Forelimb muscle (tissue), 1 donor: ENCODE data around the gene MAPKBP1. TPM values are rescaled to one million over a fixed set of nuclear protein-coding genes. Genes with fewer than 3 reads are reported as not detected.

ENCODE experiments used
- DNase-seq: peaks from one replicate; pipeline ENCODE4 v3.0.0-alpha.2; 2013; ENCODE audit warnings: low read depth
- polyA plus RNA-seq: library from polyadenylated mRNA; unstranded; fragments of 120-200 nt; gene quantifications from one replicate; pipeline ENCODE4 v1.2.1, GENCODE V29; 2013; ENCODE audit not compliant: insufficient read length

MAPKBP1 gene
- polyA plus RNA-seq, 1 donor, result 11.1 TPM

DNA sequence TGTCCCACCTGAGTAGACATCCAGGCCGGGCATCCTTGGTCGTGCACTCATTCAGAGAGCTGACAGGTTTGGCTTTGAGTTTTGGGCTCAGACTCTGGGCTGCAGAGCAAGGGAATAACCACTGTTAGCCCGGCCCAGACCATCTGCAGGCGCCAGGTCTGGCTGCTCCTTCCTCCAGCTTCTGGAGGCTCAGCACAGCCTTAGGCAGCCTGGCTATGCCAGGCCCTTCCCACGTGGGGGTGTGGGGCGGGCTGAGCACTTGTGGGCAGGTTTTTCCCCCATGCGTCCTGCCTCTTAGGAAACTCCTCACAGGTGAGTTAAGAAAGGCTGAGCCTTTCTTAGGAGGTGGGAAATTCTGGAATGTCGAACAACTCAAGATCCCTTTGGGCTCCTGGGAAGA is 75.6 kb downstream of the MAPKBP1 start:
- DNase-seq, result no peak

DNA sequence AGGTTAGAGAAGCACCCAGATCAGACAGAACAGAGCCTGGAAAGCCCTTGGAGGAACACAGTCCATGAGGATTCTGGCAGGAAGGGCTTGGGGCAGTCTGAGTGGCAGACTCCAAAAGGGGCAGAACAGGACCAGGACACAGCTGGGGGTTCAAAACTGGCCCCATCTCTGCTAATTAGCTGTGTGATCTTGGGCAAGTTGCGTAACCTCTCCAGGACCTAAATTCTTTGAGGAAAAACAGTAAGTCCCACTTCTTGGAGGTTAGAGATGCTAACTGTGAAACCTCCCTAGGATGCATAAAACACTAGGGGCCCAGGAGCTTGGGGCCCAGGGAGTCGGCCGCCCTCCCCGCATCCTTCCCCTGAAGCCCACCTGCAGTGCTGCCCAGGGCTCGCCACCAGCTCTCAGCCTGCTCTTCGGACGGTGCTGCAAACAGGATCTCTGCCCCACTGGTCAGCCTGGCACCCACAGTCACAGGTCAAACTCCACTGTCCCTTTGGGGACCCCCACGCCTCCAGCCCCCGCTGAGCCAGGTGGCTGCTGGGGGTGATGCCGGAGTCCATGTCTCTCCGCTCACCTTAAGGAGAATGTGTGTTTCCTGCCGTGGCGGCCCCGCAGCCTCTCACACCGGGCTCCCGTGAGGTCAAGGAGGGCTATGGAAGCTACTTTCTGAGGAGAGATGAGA is 76.3 kb downstream of the MAPKBP1 start:
- DNase-seq, result no peak

DNA sequence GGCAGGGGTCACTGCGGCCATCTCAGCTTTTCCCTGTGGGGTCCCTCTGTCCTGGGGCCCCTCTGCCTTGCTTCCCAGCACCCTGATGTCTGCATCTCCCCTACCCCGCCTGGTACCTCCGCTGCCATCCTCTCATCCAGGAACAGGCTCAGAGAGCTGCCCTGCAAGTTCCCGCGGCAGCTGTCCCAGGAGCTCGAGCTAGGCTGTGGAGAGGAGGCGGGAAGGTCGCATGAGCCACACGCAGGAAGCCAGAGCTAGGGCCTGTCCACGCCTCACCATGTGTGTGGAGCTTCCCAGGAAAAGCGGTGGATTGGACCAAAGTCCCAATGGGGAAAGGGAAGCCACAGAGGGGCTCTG is 76.9 kb downstream of the MAPKBP1 start:
- no peak for DNase-seq

DNA sequence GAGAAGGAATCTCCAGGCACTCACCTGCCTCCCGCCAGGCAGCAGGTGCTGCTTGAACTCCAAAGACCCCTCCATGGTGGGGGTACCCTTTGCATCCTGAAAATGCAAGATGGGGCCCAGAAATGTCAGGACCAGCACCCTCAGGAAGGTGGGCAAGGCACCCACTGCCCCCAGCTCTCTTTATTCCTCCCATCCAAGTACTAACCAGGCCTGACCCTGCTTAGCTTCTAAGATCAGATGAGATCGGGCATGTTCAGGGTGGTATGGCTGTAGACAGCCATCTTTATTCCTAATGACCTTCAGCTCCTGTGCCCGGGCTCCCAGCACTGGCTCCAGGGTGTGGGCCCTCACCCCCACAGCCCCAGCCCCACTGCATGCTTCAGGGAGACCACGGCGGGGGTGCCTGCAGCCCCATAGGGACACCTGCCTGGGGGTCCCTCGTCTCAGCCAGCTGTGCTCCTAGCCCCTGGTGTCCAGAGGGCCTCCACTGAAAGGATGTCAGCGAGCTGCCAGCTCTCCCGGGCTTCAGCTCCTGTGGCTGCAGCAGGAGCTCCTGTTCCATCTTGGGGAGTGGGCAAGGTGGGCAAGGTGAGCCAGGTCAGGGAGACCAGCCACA is 77.6 kb downstream of the MAPKBP1 start:
- DNase-seq, result no peak

DNA sequence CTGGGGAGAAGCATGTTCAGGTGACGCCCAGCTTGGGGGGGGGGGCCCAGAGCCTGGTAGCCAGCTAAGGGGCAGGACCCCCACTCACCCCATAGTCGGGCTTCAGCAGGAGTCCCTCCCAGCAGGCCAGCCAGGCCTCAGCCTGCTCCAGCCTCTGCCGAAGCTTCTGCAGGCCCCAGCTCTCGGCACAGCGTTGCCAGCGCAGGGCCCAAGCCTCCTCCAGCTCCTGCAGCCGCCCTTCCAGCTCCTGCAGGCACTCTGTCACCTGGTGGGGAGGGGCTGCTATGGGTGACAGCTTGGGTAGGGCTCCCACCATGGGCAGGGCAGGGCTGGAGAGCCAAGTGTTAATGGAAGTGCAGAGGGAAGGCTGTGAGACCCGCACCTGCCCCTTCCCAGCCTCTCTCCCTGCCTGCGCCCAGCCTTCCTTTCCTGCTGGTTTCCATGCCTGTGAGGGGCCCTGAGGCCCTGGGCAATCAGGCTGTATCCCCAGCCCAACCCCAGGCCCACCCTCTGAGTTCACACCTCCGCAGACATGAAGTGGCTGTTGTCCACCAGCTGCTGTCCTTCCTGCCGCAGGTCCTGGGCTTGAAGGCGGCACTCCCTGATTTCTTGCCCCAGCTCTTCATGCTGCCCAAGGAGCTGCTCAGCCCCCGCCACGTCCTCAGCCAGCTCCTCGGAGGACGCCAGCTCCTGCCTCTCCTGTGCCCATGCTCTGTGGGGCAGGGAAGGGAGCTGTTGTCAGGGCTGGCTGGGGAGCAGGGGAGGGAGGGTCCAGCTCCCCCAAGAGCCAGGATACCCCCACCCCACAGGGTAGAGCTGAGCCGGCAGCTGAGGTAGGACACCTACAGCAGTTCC is 78.7 kb downstream of the MAPKBP1 start:
- DNase-seq, result no peak

DNA sequence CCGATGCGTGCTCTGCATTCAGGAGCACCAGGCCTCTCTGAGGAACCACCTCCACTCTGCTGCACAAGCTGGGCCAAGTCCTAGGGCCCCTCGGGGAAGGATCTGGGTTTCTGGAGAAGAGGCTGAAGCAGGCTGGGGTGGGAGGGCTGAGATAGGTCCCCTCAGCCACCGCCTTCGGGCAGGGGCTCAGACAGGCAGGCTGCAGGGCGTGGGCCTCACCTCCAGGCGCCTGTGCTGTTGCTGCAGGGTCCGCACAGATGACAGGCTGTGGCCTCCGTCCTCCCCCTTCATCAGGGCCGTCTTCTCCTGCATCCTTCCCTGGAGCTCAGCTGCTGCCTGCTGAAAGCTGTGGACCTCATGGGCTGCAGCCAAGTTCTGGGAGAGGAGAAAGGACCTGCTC is 79.5 kb downstream of the MAPKBP1 start:
- no peak for DNase-seq

DNA sequence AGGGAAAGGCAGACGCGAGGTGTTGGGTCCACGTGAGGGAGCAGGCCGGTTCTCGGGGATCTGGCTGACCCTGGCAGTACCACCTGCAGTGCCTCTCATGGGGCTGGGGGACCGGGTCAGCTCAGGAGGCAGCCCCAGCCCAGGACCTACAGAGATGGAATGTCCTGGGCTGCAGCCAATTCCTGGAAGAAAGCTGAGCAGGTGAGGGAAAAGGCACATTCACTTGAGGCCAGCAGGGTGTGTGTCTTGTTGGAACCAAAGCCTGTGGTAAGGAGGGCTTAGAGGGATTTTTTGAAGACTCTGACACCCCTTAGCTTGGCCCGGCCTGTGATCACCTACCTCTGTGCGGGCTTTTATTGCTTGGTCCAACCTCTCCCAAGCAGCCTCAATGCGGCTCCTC is 80.2 kb downstream of the MAPKBP1 start:
- DNase-seq, result no peak

DNA sequence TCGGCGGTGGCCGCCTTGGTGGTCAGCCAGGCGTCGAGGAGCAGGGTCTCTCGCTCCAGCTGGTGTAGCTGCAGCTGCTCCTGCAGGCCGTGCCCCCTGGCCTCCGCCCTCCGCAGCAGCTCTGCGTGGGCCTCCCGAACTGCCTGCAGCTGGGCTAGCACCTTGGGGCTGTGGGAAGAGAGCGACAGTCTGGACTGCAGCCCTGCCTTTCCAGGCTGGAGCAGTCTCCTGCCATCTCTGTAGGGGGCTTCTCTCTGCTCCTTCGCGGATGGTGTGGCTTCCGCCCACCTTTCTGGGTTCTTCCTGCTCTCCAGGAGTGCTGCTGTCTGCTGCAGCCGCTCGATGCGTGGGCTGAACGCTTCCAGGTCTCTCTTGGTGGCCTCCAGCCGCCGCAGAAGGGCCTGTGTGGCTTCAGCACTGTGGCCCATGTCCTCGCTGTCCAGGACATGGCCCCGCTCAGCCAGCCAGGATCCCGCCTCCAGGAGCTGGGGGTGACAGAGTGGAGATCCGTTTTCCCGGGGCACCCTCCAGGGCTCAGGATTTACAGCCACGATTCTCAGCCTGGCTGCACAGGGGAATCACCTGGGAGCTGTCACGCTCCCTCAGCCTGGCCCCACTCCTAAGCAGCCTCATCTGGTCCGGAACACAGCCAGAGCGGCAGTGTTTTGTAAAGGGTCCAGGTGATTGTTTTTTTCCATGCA is 81.1 kb downstream of the MAPKBP1 start:
- DNase-seq, result no peak

DNA sequence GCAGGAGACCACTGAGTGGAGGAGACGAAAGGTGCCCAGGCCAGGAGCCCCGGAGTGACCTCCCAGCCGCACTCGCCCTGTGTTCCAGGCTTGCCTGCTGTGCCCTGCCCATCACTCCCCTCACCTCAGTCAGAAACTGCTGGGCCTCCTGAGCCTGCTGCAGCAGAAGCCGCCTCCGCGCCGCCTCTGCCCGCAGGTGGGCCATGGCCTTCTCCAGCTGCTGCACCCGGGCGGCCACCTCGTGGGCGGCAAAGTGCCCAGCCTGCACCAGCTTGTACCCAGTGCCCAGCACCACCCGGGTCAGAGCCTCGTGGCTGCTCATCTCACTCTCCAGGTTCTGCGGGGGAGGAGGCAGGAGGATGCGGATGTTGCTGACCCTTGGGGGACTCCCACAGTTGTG is 82.0 kb downstream of the MAPKBP1 start:
- no peak for DNase-seq

DNA sequence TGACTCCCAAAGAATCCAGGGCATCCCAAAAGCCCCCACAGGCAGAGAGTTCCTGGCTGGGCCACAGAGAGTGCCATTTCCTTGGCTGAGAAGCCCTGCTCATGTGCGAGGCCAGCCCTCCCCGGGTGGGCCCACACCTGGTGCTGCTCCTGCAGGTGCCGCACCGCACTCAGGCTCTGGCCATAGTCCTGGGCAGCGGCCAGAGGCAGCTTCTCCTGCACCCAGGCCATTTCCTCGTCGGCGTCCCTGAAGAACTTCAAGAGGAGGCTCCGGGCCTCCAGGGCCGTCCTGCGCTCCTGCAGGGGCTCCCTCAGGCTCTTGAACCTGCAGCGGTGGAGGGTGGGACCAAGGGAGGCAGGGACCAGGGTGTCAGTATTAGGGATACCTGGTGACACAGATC is 82.4 kb downstream of the MAPKBP1 start:
- no peak for DNase-seq

DNA sequence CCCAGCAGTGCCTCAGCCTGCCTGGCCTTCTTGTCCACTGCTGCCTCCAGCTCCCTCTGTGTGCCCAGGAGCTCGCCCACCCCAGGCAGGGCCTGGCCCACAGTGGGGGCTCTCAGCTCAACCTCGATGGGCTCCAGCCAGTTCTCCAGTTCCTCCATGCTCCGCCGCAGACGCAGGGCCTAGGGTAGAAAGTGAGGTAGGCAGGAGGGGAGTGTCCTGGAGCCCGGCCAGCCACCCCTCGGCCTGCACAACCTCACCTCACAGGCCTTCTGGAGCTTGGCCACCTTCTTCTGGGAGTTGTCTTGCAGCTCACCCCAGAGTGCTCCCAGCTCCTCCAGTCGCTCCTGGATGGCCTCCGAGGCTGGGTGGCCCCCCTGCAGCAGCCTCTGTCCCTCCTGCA is 83.0 kb downstream of the MAPKBP1 start:
- no peak for DNase-seq

DNA sequence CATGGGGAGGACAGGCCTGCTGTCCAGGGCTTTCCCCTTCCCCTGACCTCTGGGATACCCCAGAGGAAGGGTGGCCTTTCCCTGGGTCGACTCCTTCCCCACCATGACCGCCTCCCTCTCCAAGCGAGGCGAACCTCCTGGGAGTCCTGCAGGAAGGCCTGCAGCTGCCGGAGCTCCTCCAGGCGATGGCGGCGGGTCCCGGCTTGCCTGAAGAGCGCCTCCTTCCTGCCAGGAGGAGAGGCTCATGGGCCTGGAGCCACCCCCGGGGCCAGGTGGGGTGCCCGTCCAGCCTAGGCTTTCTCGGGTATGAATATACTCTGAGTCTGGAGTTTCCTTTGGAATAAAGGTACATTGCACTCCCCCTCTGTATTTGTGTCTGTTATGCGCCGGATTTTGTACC is 84.5 kb downstream of the MAPKBP1 start:
- DNase-seq, result no peak

DNA sequence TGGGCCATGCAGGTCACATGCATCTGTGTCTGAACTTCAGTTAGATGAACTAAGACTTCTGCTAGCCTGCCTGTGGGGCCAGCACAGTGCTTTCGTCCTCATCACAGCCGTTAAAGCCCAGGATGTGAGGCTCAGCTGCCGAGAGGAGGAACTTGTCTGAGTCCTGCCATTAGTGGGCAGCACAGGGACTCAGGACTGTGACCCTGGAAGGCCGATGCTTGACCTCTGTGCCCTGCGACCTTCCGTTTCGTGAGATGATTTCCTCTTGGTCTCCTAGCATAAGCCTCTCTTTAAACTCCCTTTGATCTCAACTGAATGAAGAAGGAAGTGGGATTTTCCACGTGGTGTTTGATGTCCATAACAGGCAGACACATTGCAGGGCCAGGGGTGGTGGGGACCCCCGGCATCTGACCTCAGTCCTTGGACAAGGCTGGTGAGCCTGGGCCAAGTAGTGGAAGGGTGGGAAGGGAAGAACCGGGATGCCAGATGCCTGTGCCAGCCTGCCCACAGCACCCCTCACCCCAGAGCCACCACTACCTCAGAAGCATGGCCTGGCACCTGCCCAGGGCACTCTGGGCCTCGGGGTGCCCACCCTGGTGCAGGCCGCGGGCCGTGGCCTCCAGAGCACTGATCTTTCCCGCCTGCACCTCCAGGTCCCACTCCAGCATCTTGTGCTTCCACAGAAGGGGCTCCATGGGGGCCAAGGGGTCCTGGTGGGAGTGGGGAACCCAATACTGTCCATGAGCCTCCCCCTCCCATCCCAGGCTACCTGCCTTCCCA is 86.0 kb downstream of the MAPKBP1 start:
- no peak for DNase-seq

DNA sequence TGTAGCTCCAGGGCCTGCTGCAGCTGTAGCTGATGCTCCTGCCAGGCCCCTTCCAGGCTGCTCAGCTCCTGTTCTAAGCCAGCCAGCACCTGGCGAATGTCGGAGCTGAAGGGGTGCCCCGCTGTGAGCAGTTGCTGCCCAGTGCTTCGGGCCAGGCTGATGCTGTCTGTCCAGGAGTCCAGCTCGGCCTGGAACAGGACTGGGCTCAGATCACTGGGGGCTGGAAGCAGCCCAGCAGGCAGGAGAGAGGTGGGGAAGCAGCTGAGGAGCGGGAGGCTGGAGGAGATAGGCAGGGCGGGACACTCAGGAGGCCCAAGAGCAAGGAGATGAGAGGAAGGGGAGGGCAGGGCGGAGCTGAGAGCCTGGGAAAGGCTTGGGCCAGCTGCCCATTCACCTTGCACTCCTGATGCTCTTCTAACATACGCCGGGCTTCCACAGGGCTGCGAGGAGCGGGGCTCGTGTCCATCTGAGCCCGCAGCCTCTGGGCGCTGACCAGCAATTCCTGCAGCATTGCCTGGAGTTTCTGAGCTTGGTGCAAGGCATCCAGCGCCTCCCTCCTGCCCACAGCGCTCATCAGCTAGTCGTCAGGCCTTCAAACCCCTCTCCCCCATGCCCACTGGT is 87.6 kb downstream of the MAPKBP1 start:
- no peak for DNase-seq

DNA sequence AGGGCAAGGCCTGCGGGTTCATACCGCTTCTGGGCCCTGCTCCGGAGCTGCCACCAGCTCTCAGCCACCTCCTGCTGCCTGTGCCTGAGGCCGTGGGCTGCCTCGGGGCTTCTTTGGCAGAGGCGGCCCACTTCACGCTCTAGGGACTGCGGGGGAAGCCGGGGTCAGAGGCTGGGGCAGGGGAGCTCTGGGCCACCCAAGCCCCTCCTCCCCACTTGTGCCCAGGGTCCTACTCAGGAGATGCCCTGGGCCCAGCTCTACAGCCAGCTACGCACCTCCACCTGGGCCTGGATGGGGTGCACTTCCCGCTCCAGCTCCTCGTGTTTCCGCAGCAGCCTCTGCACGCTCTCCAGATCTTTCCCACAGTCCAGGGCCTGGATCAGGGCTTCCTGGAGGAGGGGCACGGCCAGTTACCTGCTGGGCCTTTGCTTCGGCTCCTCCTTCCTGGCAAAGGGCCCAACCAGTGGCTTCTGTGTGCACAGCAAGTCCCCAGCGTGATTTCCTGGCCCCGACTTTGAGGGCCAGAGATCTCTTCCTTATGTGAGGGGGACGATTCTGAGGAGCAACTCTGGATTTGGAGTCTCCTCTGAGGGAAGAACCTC is 88.3 kb downstream of the MAPKBP1 start:
- DNase-seq, result no peak

DNA sequence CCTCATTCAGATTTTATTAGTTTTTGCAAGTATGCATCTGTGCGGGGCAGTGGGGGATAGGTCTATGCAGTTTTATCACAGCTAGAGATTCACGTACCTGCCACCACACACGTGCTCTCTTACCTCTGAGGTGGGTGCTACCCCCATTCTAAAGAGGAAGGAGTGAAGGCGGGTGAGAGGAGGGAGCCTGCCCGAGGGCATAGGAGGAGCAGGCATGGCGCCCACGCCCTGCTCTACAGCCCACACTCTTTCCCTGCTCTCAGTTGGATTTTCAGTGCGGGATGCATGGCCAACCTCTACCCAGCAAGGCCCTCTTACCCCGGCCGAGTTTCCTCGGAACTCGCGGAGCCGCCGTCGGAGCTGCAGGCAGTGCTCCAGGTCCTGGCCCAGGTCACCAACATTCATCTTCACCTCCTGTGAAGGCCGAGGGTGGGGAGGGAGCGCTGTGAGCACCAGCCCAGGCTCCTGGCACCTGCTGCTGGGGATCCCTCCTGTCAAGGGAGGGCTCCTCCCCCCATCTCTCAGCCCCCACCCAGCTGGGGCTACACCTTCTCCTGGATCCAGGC is 91.3 kb downstream of the MAPKBP1 start:
- DNase-seq, result no peak

DNA sequence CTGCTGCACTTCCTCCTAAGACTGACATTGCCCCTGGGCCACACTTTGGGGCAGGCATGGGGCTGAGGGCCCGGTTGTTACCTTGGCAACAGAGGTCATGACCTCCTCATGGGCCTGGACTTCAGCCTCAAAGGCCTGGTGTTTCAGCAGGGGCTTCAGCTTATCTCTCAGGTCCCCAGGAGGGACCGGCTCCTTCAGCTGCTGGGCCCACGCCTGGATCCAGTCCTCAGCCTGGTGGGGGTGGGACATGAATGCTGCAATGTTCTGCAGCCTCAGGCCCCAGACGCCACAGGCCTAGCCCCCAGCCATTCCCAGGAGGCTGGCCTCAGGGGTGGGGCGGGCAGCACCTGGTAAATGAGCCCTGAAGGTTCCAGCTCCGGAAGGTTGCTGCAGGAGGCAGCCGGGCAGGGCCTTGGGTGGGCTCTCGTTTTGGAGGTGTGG is 92.0 kb downstream of the MAPKBP1 start:
- DNase-seq, result no peak

DNA sequence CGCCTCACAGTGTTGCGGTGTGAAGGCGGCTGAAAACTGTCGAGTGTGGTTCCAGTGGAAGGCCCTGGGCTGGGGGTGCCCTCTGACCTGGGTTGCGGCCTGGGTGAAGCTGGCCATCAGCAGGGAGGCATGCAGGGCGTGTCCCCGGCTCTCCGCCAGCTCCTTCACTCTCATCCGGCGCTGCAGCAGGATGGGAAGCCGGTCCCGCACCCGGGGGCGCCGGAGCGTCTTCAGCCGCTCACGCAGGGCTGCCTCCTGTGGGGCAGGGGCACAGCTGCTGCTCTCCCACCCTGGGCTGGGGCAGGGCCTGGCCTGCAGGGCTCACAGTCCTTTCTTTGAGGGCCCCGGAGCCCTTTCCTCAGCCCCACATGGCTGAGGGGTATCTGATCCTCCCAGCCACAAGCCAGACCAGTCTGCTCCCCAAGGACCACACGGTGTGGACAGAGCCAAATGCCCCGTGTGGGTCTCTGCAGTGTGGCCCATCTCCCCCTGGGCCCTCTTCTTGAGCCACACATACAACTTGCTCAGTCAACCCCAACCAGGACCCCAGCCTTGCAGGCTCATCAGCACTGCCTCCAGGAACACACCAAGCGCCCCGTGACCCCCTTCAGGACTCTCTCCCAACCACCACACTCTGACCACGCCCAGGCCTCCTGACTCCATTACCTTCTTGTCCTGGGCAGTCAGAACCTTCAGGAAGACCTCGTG is 92.7 kb downstream of the MAPKBP1 start:
- no peak for DNase-seq

DNA sequence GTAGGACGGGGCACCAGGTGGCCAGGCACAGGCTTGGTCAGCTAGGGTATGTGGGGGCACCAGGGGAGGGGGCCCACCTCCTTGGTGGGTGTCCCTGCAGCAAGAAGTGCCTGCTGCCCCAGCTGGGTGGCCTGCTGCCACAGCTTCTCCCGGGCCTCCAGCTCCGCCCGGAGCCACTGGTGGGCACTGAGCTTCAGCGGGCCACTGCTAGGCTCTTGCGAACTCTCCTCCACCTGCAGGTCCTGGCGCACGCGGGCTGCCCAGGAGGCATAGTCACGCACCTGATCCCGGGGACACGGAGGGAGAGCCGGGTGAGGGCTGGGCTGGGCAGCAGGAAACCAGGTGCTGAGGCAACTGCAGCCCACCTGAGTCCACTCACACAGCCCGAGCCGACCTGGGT is 94.0 kb downstream of the MAPKBP1 start:
- DNase-seq, result no peak
